Measurements from ENCODE around the gene EDEM3.

The EDEM3 gene

GRCh38 chr1:184747089-184747955 lies 7.3 kb downstream of the EDEM3 start:
- no peak for TF ChIP-seq CTCF (IDR thresholded peaks at IDR 0.05; ENCODE audit: insufficient read depth, missing control alignments)
- FAIRE-seq, result peak; percentile 63
- DNase-seq (ENCODE audit: insufficient read length, low spot score), result no peak

- no peak for TF ChIP-seq CTCF (IDR thresholded peaks at IDR 0.05; ENCODE audit: insufficient read depth, missing control alignments)
- no peak for DNase-seq (ENCODE audit: insufficient read length, low spot score)
- FAIRE-seq, result no peak
Observed at GRCh38 chr1:184745929-184746638, 8.6 kb downstream of the EDEM3 start.

GRCh38 chr1:184745110-184745509 lies 9.5 kb downstream of the EDEM3 start:
- FAIRE-seq (no peak), DNase-seq (ENCODE audit: insufficient read length, low spot score) (no peak)
- no peak for TF ChIP-seq CTCF (IDR thresholded peaks at IDR 0.05; ENCODE audit: insufficient read depth, missing control alignments)

GRCh38 chr1:184743062-184743756 lies 11.4 kb downstream of the EDEM3 start:
- TF ChIP-seq CTCF (IDR thresholded peaks at IDR 0.05; ENCODE audit: insufficient read depth, missing control alignments), result no peak
- DNase-seq (ENCODE audit: insufficient read length, low spot score) (no peak), FAIRE-seq (peak; percentile 25)

GRCh38 chr1:184740344-184740743 lies 14.3 kb downstream of the EDEM3 start:
- FAIRE-seq (no peak), DNase-seq (ENCODE audit: insufficient read length, low spot score) (no peak)
- no peak for TF ChIP-seq CTCF (IDR thresholded peaks at IDR 0.05; ENCODE audit: insufficient read depth, missing control alignments)

- no peak for FAIRE-seq
- TF ChIP-seq CTCF (IDR thresholded peaks at IDR 0.05; ENCODE audit: insufficient read depth, missing control alignments), result no peak
- no peak for DNase-seq (ENCODE audit: insufficient read length, low spot score)
Observed at GRCh38 chr1:184739796-184740195, 14.9 kb downstream of the EDEM3 start.
